NCI-H128 (cell line): Measurements from ENCODE around the gene UNC13C.
"Not testable (repeated sequence)": the region's sequence is repeated elsewhere in the genome, so short reads cannot be mapped to it uniquely, and the experiment has no call there.

Source experiments
- DNase-seq: peaks from one replicate; lab custom pipeline; 2025; ENCODE audit not compliant: unreplicated experiment; lab: John Stamatoyannopoulos, UW

The UNC13C gene

GRCh38 chr15:54450288-54450687 is 472.0 kb downstream of the UNC13C start:
- not testable (repeated sequence) for DNase-seq

- no peak for DNase-seq
Observed at GRCh38 chr15:54456413-54456812, 478.2 kb downstream of the UNC13C start.

- no peak for DNase-seq
Observed at GRCh38 chr15:54462511-54462913, 484.3 kb downstream of the UNC13C start.

- no peak for DNase-seq
Observed at GRCh38 chr15:54481819-54482218, 503.6 kb downstream of the UNC13C start.

DNA sequence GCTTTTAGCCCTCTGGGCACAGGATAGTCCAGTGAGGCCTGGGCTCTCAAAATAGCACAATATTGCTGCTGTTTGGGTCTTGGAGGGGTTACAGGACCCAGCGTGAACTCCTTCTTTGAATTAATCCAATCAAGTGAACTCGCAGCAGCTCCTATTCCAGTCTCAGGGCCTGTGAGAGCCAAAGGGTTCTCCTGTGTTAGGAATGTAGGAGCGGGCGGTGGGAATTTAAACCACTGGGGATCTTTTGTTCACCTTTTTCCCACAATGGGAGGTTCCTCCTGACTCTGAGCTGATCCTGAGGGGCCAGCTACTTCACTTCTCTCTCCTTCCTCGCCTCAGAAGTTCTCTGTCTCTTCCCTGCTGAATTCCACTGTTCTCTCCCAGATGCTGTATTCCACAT is 504.0 kb downstream of the UNC13C start:
- no peak for DNase-seq

DNA sequence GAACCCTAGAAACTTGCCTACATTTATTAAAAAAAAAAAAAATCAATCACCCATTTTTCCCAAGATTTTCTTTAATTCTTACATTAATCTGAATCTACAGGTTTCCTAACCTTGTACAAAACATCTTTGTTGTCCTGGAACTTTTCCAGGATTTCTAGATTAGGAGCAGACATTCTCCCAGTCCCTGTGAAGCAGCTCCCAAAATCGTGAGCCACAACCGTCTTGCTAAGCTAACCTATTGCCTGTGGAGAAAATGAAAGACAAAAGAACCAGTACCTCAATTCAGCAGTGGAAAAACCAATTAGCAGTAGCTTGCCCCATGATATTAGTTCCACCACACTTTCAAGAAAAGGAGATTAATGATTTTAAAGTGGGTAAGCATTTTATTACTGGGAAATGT is 522.1 kb downstream of the UNC13C start:
- no peak for DNase-seq

- no peak for DNase-seq
Observed at GRCh38 chr15:54502416-54503075, 524.3 kb downstream of the UNC13C start.

- no peak for DNase-seq
Observed at GRCh38 chr15:54504695-54505094, 526.5 kb downstream of the UNC13C start.

GRCh38 chr15:54506977-54507524 is 528.8 kb downstream of the UNC13C start:
- no peak for DNase-seq

GRCh38 chr15:54514601-54515000 is 536.4 kb downstream of the UNC13C start:
- no peak for DNase-seq

- DNase-seq, result no peak
Observed at GRCh38 chr15:54515664-54516582, 537.7 kb downstream of the UNC13C start.

- DNase-seq, result no peak
Observed at GRCh38 chr15:54517366-54517765, 539.1 kb downstream of the UNC13C start.

DNA sequence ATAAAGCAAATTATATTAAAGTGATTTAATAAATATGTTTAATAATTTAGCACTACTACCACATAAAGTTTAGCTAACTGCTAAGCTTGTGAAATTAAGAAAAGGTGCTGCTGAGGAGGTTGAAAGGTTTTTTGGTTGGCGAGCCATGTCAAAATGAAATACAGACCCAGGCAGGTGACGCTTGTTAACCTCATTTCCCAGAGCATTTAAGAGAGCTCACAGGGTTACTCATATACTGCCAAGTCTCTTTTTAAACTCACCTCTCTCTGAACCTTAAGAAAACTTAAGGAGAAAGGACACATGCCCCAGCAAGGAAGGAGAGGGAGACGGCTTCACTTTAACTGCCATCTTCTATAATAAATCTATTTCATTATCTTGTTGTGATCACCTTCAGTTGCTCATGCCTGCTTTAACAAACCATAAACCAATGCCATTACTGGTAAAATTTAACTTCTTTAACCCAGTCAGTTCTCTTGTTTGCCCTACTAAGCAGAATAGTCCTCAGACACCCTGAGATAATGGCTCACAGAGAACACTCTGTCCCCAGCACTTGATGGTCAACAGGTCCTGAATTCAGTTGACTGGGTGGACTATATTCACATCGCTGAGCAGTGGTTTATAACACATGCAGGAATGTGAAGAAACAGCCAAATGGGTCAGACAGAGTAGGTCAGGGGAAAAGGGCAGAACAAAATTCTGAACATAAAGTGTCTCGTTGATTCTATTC is 540.1 kb downstream of the UNC13C start:
- DNase-seq, result no peak

DNA sequence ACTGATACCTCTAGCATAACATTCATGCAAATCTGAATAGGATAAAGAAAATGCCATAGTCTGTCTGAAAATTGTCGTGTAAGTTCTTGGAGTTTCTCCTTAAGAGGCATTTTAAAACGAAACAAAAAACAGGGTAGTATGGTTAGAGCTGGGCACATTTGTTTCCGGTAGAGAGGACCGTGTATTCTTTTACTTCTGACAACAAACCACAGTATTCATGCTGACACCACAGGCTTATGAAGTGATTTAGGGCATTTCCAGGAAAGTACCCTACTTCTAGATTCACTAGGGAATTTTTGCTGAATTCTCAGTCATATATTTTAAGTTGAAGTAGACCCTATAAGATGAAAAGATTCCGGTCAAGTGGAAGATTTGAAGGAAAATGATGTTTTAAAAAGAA is 541.3 kb downstream of the UNC13C start:
- DNase-seq, result no peak

DNA sequence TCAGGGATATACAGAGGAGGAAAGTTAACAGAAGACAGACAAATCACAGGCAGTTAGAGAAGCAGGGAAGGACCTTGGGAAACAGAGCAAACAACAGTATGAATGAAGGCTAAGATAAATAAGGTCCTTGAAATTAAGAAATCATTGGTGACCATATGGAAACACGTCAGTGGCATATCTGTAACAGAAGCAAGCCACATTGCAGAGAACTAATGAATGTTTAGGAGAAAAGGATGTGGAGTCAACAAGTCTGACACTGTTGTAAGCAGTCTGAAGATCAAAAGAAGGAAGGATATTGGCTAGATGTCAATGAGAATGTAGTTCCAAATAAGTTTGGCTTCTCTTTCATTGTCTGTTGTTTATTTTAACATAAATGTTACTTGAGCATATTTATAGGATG is 542.4 kb downstream of the UNC13C start:
- DNase-seq, result no peak

DNA sequence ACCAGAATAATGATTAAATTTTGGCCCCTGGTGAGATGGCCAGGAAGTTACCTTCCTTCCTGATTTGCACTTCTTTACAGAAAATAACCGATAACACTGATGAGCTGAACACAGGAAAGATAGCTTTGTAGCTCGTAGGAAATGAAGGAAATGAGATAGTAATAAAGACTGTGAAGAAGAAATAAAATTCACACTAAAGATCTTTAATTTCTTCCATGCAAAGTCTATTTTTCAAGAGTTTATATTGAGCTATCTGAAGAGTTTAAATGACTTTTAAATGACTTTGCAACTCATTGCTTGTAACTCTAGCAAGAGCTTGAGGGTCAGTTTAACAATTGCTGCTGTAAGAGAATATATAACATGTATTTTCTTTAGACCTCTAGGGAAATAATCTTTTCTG is 543.0 kb downstream of the UNC13C start:
- DNase-seq, result no peak

GRCh38 chr15:54528021-54528420 is 549.8 kb downstream of the UNC13C start:
- no peak for DNase-seq

DNA sequence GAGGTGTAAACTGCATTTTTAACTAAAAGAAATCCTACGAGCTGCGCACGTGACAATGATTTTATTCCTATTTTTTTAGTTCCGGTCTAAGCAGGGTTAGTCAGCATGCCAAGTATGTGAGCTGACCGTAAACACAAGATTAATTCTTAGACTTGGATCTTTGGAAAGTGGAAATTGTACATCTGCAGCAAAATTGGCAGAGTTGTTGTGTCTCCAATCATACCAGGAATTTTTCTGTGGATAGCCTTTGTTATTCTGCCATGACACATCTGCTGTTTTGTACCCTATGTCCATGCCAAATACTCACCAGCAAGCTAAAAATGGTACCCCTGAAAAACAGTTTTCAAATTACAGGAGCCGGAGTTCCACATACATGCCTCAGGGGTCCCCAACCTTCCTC is 562.5 kb downstream of the UNC13C start:
- DNase-seq, result no peak

DNA sequence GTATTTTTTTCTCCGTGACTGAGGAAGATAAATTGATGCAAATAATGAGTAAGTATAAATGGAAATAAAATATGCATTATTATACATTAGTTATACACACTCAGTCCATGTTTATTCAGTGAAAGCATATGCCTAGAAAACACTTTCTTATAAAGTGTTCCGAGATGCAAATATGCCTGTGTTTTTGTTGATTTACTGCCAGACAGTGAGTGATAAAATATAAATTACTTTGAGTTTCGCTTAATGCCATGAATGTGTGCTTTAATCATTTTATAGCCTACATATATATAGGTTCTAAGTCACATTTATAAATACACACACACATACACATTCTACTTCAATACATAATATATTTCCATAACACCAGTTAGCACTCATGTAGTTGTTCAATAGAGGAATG is 569.2 kb downstream of the UNC13C start:
- no peak for DNase-seq

DNA sequence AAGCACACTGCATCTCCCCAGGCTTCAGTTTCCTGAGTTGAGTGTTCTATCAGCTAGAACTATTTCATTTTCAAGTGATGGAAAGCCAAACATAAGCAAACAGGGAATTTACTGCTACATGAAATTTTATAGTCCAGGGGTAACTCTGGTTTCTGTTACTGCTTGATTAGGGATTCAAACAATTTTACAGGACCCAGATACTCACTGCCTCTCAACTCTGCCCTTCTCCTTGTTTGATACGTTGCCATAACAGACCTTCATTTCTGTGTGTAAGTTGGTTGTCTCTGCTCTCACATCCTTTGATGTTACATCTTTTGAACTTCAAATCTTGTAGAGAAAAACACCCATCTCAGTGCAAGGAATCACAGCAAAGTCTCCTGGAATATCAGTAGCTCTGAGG is 572.7 kb downstream of the UNC13C start:
- DNase-seq, result no peak

GRCh38 chr15:54556231-54556630 is 578.0 kb downstream of the UNC13C start:
- no peak for DNase-seq
